ENCODE results near the gene ISCA2.
"Not testable (repeated sequence)": the region's sequence is repeated elsewhere in the genome, so short reads cannot be mapped to it uniquely, and the experiment has no call there.

The ISCA2 gene, protein sequence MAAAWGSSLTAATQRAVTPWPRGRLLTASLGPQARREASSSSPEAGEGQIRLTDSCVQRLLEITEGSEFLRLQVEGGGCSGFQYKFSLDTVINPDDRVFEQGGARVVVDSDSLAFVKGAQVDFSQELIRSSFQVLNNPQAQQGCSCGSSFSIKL

GRCh38 chr14:74493343-74494261 lies at the start of gene ISCA2:
ISCA2 (plus strand) TSS chr14:74493765; CDS start chr14:74493775, 10 bp downstream.
- ATAC-seq, result peak; percentile 94 to 95

GRCh38 chr14:74444866-74445265 lies 48.7 kb upstream of the ISCA2 start:
- no peak for ATAC-seq

DNA sequence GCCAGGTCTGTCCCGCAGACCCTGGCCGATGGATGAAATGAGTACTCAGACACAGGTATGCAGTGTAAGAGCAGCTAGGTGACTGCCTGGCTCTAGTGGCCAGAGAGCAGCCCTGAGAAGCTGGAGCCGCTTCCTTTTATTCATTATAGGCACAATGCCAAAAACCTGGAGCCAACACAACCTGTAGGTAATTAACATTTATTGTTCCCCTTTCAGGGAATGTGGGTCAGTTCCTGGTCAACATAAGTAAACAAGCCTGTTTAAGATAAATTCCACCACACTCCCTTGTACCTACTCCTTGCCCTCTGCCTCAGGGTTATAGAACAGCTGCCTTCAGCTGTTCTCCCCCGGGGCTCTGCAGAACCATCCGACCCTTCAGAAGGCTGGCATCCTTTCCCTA lies 39.2 kb upstream of the ISCA2 start:
- ATAC-seq, result not testable (repeated sequence)

DNA sequence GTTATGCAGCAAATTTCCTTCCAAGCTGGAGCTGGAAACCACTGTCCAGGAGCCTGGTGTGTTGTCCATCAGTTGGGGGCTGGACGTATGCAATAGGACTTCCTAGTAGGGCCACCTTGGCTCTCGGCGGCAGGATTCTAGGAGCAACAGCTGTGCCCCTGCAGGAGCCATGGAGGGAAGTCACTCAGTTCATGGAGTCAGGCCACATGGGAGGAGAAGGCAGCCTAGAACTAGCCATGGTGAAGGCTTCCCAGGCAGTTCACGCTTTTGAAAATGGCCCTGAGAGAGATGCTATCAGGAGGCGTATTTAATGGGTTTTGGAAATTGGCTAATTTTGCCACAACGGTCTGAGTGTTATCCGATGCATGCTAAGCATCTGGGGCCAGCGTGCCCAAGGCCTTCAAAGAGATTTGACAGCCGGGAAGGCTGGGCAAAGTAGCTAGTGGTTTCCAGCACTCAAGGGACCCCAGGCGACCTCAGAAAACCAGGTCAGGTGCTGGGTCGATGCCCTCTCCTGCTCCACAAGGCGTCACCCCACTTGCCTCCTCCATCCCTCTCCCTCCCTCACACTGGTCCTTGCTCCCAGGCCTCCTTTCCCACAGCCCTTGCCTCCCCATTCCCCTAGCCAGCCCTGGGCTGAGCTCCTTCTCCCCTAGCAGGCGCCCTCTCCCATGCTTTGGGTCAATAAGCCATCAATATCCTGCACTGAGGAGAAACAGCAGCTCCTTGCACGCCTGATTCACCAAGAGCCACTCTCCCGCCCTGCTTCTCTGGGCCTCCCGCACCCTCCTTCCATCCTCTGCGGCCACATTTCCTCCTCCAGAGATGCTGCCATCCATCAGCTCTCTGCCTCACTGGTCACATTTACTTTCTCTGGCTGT lies 36.6 kb upstream of the ISCA2 start:
- no peak for ATAC-seq

GRCh38 chr14:74457565-74457895 lies 36.0 kb upstream of the ISCA2 start:
- ATAC-seq, result no peak

- ATAC-seq, result peak; percentile 59 to 61
These were observed 34.1 kb upstream of the ISCA2 start for GRCh38 chr14:74459289-74459946.

DNA sequence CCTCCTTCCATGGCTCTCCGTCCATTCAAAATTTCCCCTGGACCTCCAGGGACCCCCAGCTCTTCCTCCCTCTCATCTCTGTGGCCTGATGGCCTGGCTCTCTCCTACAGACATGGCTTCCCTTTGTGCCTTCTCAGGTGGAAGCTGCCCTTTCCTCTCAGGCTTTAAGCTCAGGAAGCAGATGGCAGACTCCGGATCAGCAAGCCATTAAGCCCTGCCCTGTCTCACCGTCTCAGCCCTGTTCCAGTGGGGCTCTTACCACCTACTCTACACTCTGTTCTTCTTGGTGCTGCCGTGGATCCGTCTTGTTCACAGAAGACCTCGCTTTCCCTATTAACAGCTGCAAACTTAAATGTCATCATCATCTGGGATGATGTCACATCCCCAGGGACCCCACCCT lies 33.6 kb upstream of the ISCA2 start:
- no peak for ATAC-seq

DNA sequence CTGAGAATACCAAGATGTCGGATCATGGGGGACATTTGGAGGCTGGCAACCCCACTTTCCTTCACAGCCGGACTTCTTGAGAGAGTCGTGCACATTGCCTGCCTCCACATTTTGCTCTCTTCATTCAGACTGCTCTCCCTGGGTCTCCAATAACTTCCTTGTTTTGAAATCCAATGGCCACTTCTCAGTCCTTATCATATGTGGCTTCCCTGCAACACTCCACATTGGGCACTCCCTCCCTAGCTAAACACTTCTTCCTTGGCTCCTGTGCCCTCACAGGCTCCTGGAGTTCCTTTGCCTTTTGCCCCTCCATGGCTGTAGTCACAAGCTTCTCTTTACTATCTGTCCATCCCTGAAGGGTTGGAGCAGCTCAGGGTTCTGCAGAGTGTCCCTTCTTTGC lies 30.6 kb upstream of the ISCA2 start:
- ATAC-seq, result no peak

DNA sequence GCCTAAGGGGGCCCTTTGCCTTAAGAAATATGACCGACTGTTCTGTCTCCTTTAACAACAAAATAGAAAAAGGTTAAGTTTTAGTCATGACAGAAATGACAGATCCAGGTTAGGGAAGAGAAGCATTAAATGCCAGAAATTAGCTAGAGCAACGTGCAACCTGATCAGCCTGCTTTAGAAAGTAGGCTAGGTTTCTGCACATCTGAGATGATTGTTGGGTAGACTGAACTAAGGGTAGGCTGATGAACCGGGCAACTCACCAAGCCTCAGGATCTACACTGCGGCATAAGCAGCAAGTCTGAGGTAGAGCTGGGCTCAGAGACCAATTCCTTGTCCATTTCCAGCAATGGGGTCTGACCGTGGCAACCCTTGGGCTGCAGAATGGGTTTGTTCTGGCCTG lies 29.9 kb upstream of the ISCA2 start:
- ATAC-seq, result no peak

- ATAC-seq, result no peak
These were observed 28.8 kb upstream of the ISCA2 start for GRCh38 chr14:74464785-74465184.

- ATAC-seq, result no peak
These were observed 28.2 kb upstream of the ISCA2 start for GRCh38 chr14:74465335-74465734.

DNA sequence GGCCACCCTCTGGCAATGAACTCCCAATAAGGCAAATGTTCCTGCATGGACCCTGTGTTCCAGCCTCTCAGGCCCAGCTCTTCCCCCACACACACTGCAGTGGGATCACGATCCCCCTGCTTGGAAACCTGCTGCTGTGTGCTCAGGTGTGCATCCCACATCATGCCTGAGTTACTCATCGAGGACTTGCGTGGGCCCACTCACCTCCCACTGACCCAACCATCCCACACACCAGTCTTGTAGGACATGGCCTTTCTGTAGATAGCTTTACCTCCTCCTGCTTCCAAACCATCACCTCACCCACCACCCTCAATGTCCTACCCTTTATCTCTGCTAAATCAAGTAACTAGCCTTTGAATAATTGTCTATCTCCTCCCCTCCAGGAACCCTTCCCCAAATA lies 25.1 kb upstream of the ISCA2 start:
- no peak for ATAC-seq

GRCh38 chr14:74469548-74470518 lies 23.7 kb upstream of the ISCA2 start:
- no peak for ATAC-seq

GRCh38 chr14:74472601-74473000 lies 21.0 kb upstream of the ISCA2 start:
- ATAC-seq, result no peak

DNA sequence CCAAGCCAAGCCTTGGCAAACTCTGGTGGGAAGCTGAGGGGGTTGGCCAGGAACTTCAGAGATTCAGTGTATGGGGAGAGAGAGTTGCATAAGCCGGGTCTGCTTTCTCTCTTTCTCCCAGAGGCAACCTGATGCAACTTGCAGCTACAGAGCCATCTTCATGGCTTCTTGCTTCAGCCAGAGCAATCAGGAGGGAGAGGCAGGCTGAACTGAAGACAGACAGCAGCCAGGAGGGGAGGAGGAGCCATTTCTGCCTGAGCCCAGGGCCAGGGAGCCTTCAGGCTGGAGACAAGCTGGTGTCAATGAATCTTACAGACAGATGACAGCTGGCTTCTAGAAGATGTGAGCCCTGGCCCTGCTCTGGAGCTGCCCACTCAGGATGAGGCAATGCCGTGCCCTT lies 19.2 kb upstream of the ISCA2 start:
- no peak for ATAC-seq

- no peak for ATAC-seq
These were observed 17.9 kb upstream of the ISCA2 start for GRCh38 chr14:74475678-74476077.

GRCh38 chr14:74476107-74476506 lies 17.5 kb upstream of the ISCA2 start:
- no peak for ATAC-seq

DNA sequence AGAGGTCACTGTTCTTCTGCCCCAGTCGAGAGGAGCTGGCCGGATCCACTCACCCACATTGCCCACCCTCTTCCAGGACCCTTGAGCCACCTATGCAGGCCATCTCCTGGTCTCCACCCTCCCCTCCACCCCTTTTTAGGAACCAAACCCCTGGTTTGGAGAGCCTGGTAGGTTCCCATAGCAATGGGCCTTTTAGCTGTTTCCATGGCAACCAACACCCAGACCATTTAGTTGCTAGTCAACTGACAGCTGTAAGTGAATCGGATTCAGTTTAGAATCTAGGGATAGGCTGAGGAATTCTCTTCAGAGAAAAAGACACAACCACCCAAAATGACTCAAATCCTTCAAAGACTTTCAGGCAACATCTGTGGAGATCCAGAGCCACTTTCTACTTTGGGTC lies 17.0 kb upstream of the ISCA2 start:
- ATAC-seq, result no peak

GRCh38 chr14:74478996-74479635 lies 14.4 kb upstream of the ISCA2 start:
- ATAC-seq, result no peak

DNA sequence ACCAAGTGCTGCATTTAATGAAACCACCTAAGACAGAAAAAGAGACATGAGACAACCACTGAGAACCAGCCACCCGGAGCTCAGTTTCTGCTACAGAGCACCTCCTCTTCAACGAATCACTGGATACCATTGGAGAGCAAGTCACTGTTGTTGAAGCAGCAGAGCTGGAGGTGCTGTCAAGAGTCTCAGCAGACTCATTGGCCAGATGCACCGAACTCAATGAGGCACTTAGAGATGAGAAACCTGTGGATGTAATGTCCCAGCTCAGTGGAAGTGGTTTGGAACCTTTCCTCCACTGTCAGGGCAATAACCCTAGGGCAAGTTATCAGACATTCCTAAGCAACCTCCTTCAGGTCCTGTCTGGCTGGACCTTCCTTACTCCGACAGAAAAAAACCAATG lies 13.5 kb upstream of the ISCA2 start:
- no peak for ATAC-seq

DNA sequence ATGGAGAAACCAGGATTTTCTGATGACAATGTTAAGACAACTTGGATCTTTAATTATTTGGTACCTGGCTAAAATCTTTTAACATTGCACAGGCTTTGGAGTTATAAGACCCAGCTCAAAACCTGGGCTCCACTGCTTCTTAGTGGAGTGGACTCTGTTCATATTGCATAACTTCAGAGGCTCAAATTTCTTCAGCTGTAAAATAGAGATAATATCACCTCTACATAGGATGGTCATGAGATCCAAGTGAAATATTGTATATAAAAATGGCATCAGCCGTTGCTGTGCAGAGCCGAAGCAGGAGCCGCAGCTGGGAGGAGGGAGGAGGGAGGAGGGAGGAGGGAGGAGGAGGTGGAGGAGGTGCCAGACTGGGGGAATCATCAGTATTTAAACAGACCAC lies 11.0 kb upstream of the ISCA2 start:
- ATAC-seq, result no peak

Measured in activated CD4-positive, CD25-positive, alpha-beta regulatory T cell treated with anti-CD3 and anti-CD28 coated beads, Interleukin-2, amount 50 U/mL, for 24 hours (primary cell).